ENCODE data around the gene FAM83G.

- TF ChIP-seq, protein P1, sequence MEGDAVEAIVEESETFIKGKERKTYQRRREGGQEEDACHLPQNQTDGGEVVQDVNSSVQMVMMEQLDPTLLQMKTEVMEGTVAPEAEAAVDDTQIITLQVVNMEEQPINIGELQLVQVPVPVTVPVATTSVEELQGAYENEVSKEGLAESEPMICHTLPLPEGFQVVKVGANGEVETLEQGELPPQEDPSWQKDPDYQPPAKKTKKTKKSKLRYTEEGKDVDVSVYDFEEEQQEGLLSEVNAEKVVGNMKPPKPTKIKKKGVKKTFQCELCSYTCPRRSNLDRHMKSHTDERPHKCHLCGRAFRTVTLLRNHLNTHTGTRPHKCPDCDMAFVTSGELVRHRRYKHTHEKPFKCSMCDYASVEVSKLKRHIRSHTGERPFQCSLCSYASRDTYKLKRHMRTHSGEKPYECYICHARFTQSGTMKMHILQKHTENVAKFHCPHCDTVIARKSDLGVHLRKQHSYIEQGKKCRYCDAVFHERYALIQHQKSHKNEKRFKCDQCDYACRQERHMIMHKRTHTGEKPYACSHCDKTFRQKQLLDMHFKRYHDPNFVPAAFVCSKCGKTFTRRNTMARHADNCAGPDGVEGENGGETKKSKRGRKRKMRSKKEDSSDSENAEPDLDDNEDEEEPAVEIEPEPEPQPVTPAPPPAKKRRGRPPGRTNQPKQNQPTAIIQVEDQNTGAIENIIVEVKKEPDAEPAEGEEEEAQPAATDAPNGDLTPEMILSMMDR (IDR thresholded peaks at IDR 0.05), result no peak
- no peak for TF ChIP-seq POLR2A (IDR thresholded peaks at IDR 0.05)
Observed at GRCh38 chr17:18978655-18979054, 25.9 kb downstream of the FAM83G start.
